Neutrophil (primary cell): Measurements from ENCODE around the gene PTPRD.

Source experiments
- H3K27ac ChIP-seq: fragments of 200-600 bp; sonication (generic); 2 replicates; pipeline ENCODE4 v1.5.1; 2016; ENCODE audit warnings: mild to moderate bottlenecking, moderate library complexity
- H3K27me3 ChIP-seq: fragments of 200-600 bp; sonication (generic); 2 replicates; pipeline ENCODE4 v1.6.0; 2016; ENCODE audit warnings: mild to moderate bottlenecking
- H3K36me3 ChIP-seq: fragments of 200-600 bp; sonication (generic); 2 replicates; pipeline ENCODE4 v1.5.1; 2017
- H3K4me1 ChIP-seq, 2 experiments: fragments of 200-600 bp in 1 of 2; sonication (generic) in 1 of 2; 1 replicate in 1 of 2; 2 replicates in 1 of 2; pipeline versions ENCODE4 v1.5.1 to v1.6.1; 2013 to 2016; ENCODE audit warnings: low read depth in 1 of 2, low read length in 1 of 2, mild to moderate bottlenecking in 1 of 2, moderate library complexity in 1 of 2; ENCODE audit not compliant: control insufficient read depth in 1 of 2, insufficient read depth in 1 of 2
- H3K4me3 ChIP-seq, 2 experiments: fragments of 200-600 bp in 1 of 2; sonication (generic) in 1 of 2; 1 replicate in 1 of 2; 2 replicates in 1 of 2; pipeline ENCODE4 v1.5.1; 2013 to 2016; ENCODE audit warnings: low read depth in 1 of 2, low read length in 1 of 2, mild to moderate bottlenecking in 1 of 2, moderate library complexity in 1 of 2
- H3K9me3 ChIP-seq: fragments of 200-600 bp; sonication (generic); 2 replicates; pipeline ENCODE4 v1.5.1; 2016
- TF ChIP-seq, protein P1 (sequence below): fragments of 200-600 bp; sonication (generic); IDR thresholded peaks from 2 replicates; pipeline ENCODE4 v1.5.1; 2016; ENCODE audit warnings: antibody characterized with exemption

Gene PTPRD

DNA sequence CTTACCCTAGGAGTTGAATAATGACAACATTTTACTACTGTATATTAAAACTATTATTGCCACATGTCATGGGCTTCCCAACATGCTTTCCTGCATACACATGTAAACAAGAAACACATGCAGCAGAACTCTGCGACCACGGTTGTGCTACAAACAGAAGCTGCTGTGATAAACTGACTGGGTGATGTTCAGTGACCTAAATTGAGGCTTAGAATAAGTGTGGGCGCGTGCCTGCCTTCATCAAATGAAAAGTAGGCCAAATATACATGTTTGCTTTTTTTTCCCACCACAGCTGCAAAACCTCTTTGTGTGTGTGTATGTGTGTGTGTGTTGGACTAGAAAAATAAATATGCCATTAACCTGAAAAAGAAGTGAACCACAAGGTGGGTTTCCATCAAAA lies 1202.1 kb downstream of the PTPRD start:
- no peaks in the 10 kb centered on the region for H3K9me3 ChIP-seq
- no peaks in the 10 kb centered on the region for H3K36me3 ChIP-seq
- TF ChIP-seq, protein P1, sequence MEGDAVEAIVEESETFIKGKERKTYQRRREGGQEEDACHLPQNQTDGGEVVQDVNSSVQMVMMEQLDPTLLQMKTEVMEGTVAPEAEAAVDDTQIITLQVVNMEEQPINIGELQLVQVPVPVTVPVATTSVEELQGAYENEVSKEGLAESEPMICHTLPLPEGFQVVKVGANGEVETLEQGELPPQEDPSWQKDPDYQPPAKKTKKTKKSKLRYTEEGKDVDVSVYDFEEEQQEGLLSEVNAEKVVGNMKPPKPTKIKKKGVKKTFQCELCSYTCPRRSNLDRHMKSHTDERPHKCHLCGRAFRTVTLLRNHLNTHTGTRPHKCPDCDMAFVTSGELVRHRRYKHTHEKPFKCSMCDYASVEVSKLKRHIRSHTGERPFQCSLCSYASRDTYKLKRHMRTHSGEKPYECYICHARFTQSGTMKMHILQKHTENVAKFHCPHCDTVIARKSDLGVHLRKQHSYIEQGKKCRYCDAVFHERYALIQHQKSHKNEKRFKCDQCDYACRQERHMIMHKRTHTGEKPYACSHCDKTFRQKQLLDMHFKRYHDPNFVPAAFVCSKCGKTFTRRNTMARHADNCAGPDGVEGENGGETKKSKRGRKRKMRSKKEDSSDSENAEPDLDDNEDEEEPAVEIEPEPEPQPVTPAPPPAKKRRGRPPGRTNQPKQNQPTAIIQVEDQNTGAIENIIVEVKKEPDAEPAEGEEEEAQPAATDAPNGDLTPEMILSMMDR = no peak
- H3K4me1 ChIP-seq = no peaks in the 10 kb centered on the region
- no peak overlapping the region for H3K4me3 ChIP-seq
- H3K27me3 ChIP-seq = no peaks in the 10 kb centered on the region
- H3K27ac ChIP-seq = no peak overlapping the region

DNA sequence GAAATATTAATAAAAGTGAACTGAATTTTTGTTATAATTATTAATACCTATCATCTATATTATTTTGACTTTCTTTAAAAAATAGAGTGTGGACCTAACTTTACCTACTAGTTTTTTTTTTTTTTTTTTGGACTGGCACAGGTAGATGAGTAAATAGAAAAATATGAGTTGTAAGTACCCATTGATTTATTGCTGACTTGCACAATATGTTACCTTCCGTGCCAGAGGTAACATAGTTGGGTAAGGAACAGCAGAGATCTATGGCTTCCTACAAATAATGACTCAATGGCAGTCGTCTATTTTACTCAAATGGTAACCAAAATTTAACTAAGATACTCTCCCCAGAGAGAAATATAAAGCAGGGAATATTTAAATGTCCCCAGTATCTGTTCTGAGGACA lies 1212.8 kb downstream of the PTPRD start:
- Histone ChIP-seq H3K4me1 (no peaks in the 10 kb centered on the region), H3K27ac (no peak overlapping the region), H3K36me3 (no peaks in the 10 kb centered on the region), H3K9me3 (no peaks in the 10 kb centered on the region), H3K4me3 (no peak overlapping the region), H3K27me3 (no peaks in the 10 kb centered on the region)
- TF ChIP-seq, protein P1 = no peak

DNA sequence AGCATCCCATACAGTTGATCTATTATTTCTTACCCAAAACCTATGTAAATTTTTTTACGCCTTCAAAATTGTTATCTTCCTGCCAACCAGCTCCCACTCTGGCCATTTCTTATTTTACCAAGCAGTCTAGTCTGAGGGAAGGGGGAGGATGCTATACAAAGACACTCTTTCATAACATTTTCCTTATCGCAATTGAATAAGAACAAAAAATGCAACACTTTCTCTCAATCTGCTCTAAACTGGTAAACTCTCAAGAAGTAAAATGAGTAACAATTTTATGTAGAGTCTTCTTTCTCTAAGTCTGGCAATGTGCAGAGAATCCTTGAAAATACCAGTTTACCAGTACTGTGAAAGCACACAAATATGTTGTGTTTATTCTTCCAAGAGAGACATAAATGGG lies 1216.3 kb downstream of the PTPRD start:
- Histone ChIP-seq H3K9me3 (no peaks in the 10 kb centered on the region), H3K27me3 (no peaks in the 10 kb centered on the region), H3K4me1 (no peaks in the 10 kb centered on the region), H3K4me3 (no peak overlapping the region), H3K27ac (no peak overlapping the region), H3K36me3 (no peaks in the 10 kb centered on the region)
- TF ChIP-seq, protein P1 = no peak

DNA sequence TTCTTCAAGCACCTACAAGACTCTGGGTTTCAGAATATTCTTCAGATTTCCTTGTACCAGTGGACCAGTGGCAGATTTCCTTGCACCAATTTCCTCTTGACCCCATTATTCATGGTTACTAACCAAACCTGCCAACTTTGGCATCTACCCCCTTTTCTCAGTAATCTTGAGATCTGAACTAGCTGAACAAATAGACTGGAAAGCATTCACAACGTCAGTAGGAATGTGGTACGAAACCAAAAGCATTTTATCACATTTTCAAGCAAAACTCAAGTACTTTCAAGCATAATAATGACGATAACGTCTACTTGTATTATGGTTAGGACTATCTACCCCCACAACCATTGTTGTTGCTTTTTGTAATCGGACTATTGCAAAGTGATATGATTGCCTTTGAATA lies 1217.3 kb downstream of the PTPRD start:
- Histone ChIP-seq H3K4me3 (no peak overlapping the region), H3K9me3 (no peaks in the 10 kb centered on the region), H3K36me3 (no peaks in the 10 kb centered on the region), H3K27me3 (no peaks in the 10 kb centered on the region), H3K27ac (no peak overlapping the region), H3K4me1 (no peaks in the 10 kb centered on the region)
- TF ChIP-seq, protein P1 = no peak

DNA sequence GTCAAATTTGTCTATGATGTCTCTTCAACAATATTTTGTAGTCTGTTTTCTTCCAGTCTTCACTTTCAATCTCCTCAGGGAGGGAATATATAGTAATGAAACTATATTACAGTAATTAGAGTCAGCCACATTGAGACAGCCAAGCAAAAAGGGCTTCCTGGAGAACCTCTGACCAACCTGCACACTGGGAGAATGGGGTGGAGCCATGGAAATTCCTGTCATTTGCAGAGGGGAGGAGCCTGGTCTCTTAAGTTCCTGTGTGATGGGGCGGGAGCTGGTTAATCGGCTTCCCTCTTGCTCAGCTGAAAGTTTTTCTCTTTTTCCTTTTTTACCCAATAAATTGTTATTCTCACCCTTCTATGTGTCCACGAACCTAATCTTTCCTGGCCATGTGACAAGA lies 1220.0 kb downstream of the PTPRD start:
- no peaks in the 10 kb centered on the region for H3K27me3 ChIP-seq
- no peaks in the 10 kb centered on the region for H3K36me3 ChIP-seq
- H3K27ac ChIP-seq = no peak overlapping the region
- H3K9me3 ChIP-seq = no peaks in the 10 kb centered on the region
- H3K4me3 ChIP-seq = no peak overlapping the region
- no peaks in the 10 kb centered on the region for H3K4me1 ChIP-seq
- TF ChIP-seq, protein P1 = no peak

DNA sequence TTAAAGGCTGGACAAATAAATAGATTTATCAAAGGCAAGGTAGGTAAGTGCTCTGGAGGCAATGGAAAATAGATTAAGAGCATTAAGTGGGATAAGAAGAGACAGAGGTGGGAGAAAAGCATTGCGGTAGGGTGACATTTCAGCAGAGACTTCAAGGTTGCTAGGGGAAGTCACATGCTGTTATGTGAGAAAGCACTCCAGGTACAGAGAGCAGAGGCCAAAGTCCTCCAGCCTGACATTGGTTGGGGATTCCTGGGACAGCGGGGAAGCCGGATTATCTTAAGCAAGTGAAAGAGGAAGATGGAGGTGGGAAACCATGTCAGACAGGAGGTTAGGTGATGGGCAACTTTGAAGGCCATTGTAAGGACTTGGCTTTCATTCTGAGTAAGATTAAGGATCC lies 1222.9 kb downstream of the PTPRD start:
- TF ChIP-seq, protein P1 = no peak
- Histone ChIP-seq H3K27me3 (no peaks in the 10 kb centered on the region), H3K4me1 (no peaks in the 10 kb centered on the region), H3K27ac (no peak overlapping the region), H3K36me3 (no peaks in the 10 kb centered on the region), H3K4me3 (no peak overlapping the region), H3K9me3 (no peaks in the 10 kb centered on the region)
